BLaER1 treated with 17β-estradiol and CSF1 and Interleukin-3, amounts not matched to agents 10 nM and 100 nM (cell line): ENCODE measurements around the gene SUGP2.

ENCODE experiments used
- H3K27ac ChIP-seq, 11 experiments: shearing (Covaris generic); formaldehyde crosslinking; 2 replicates each; pipeline ENCODE4 v1.8.1; 2022
- H3K27me3 ChIP-seq, 11 experiments: shearing (Covaris generic); formaldehyde crosslinking; 2 replicates each; pipeline ENCODE4 v1.8.1; 2022
- H3K36me3 ChIP-seq, 11 experiments: shearing (Covaris generic); formaldehyde crosslinking; 2 replicates each; pipeline ENCODE4 v1.8.1; 2022
- H3K4me1 ChIP-seq, 10 experiments: shearing (Covaris generic); formaldehyde crosslinking; 2 replicates each; pipeline ENCODE4 v1.8.1; 2022
- H3K4me2 ChIP-seq, 11 experiments: shearing (Covaris generic); formaldehyde crosslinking; 2 replicates each; pipeline ENCODE4 v1.8.1; 2022
- H3K4me3 ChIP-seq, 10 experiments: shearing (Covaris generic); formaldehyde crosslinking; 2 replicates each; pipeline ENCODE4 v1.8.1; 2022
- H3K9ac ChIP-seq, 11 experiments: shearing (Covaris generic); formaldehyde crosslinking; 2 replicates each; pipeline ENCODE4 v1.8.1; 2022
- H3K9me3 ChIP-seq, 11 experiments: shearing (Covaris generic); formaldehyde crosslinking; replicated peaks in 1 of 11; 2 replicates each; pipeline ENCODE4 v1.8.1; 2022
- H4K20me1 ChIP-seq, 11 experiments: shearing (Covaris generic); formaldehyde crosslinking; 2 replicates each; pipeline ENCODE4 v1.8.1; 2022
- Cebpa-rat ChIP-seq, 11 experiments: shearing (Covaris generic); IDR thresholded peaks; 2 replicates each; pipeline ENCODE4 v1.8.1; 2022

SUGP2 gene

DNA sequence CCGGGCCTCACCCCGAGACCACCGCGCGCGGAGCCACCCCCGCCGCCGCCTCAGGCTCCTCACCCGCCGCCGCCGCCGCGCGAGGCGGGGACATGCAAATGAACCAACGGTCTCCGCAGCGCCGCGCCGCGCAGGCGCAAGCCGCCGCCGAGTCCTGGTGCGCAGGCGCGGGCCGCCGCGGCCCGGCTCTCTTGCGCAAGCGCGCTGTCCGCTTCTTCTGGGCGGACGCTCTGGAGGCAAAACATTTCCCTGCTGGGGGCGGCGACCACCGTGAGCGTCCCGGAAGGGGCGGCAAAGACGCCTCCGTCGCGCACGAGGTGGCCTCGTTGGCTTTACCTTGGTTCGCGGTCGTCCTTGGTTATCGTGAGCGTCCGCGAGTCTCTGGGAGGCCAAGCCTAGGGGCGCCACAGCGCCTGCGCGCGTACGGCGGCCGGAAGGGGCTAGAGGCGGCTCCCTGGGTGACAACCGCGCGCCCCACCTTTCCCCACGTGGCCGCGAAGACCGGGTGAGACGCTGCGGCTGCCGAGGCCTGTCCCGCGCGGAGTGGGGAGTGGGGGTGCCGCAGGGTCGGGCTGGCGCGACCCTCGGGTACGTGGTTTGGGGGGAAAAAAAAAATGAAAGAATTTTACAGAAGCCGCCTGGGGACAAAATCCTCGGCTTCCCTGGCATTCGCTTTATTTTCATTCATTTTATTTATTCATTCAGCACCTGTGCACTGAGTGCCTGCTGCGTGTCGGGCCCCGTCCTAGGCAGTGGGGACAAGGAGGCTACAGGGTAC, at the start of gene SUGP2, which contains the start of gene ARMC6:
TSS of gene SUGP2 (minus strand) at position 92 of the 778 bp plus-strand sequence. CDS start 2,446 bp downstream, outside the sequence.
TSS of gene ARMC6 (plus strand) at position 178 of the 778 bp plus-strand sequence. CDS start 607 bp downstream, outside the sequence.
- peak within 1 kb of the TSS; percentile 96 to 100 (median 98) for H3K9ac ChIP-seq
- H3K4me1 ChIP-seq = peaks cover 33 to 48% (median 43%) of the 10 kb centered on the region in 10 experiments
- H3K4me3 ChIP-seq = peak within 1 kb of the TSS; percentile 82 to 100 (median 95)
- peak within 1 kb of the TSS; percentile 90 to 100 (median 98) for H3K27ac ChIP-seq
- peak within 1 kb of the TSS; percentile 81 to 99 (median 94) for H3K4me2 ChIP-seq
- TF ChIP-seq Cebpa-rat (IDR thresholded peaks at IDR 0.05) = peak; percentile 43 to 93 (median 81); a peak in 19 of 22 replicates
- H3K36me3 ChIP-seq = peaks cover 40 to 70% (median 63%) of the 10 kb centered on the region in 11 experiments
- no peaks in the 10 kb centered on the region for H3K27me3 ChIP-seq
- H3K9me3 ChIP-seq = peaks cover 7 to 25% (median 17%) of the 10 kb centered on the region in 11 experiments; a peak in 21 of 22 replicates
- peaks cover 21 to 80% (median 63%) of the 10 kb centered on the region in 11 experiments; a peak in 21 of 22 replicates for H4K20me1 ChIP-seq

DNA sequence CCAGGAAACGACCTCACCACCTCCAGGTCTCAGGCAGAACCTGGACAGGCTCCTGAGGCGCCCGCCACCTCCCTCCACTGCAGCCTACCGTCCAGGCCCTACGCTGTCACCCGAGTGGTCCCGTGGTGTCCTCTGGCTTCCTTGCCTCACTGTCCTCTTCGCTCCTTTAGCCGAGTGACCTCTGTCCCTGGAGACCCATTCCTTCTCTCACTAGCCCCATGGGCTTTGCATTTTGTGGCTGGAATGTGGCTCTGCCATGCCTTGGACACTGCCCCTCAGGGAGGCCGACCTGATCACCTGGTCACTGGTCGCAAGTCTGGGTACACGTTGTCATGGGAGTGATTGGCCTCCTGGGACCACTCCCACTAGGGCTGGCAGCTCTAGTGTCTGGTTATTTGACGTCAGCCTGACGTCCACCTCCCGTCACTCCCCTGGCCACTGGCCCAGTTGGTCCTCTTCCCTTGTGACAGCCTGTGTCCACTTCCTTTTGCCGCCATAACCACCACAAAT, 48.4 kb upstream of the SUGP2 start:
- Histone ChIP-seq H3K9me3 (no peaks in the 10 kb centered on the region), H4K20me1 (peaks cover 0 to 14% (median 0%) of the 10 kb centered on the region in 11 experiments; a peak in 3 of 22 replicates), H3K4me3 (no peak overlapping the region), H3K4me2 (no peak overlapping the region; a peak in 1 of 22 replicates), H3K4me1 (peaks cover 5 to 24% (median 16%) of the 10 kb centered on the region in 10 experiments), H3K27me3 (no peaks in the 10 kb centered on the region), H3K27ac (no peak overlapping the region), H3K36me3 (peaks cover 0 to 18% (median 0%) of the 10 kb centered on the region in 11 experiments; a peak in 7 of 22 replicates), H3K9ac (0 out of 22 replicates have a peak overlapping the region, but pooled peaks of 1 of the 11 experiments have one; percentile 15)
- no peak for TF ChIP-seq Cebpa-rat (IDR thresholded peaks at IDR 0.05)

DNA sequence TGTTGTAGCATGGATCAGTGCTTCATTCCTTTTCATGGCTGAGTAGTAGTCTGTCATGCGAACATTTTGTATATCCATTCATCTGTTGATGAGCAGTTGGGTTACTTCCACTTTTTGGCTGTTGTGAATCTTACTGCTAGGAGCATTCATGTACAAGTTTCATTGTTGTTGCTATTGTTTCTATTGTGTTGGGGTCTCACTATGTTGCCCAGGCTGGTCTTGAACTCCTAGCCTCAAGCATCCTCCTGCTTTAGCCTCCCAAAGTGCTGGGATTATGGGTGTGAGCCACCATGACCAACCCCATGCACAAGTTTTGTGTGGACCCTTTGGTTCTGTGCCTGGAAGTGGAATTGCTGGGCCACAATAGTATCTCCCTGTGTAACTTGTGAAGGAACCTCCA, 46.3 kb upstream of the SUGP2 start:
- peaks cover 0 to 11% (median 0%) of the 10 kb centered on the region in 11 experiments; a peak in 3 of 22 replicates for H4K20me1 ChIP-seq
- TF ChIP-seq Cebpa-rat (IDR thresholded peaks at IDR 0.05) = no peak
- H3K27ac ChIP-seq = no peak overlapping the region
- no peak overlapping the region for H3K4me3 ChIP-seq
- no peak overlapping the region for H3K4me2 ChIP-seq
- no peak overlapping the region for H3K9ac ChIP-seq
- H3K9me3 ChIP-seq = no peaks in the 10 kb centered on the region
- peaks cover 0 to 33% (median 0%) of the 10 kb centered on the region in 11 experiments; a peak in 9 of 22 replicates for H3K36me3 ChIP-seq
- peaks cover 9 to 34% (median 26%) of the 10 kb centered on the region in 10 experiments for H3K4me1 ChIP-seq
- no peaks in the 10 kb centered on the region for H3K27me3 ChIP-seq

DNA sequence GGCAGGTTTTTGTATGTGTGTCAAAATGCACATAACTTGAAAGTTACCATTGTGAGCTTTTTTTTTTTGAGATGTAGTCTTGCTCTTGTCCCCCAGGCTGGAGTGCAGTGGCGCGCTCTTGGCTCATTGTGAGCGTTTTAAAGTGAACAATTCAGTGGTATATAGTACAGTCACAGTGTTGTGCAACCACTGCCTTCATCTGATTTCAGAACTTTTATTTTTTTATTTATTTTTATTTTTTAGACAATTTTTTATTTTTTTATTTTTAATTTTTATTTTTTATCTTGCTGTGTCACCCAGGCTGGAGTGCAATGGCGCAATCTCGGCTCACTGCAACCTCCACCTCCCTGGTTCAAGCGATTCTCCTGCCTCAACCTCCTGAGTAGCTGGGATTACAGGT, 45.5 kb upstream of the SUGP2 start:
- H3K4me1 ChIP-seq = peaks cover 9 to 42% (median 30%) of the 10 kb centered on the region in 10 experiments
- H3K36me3 ChIP-seq = peaks cover 0 to 33% (median 1%) of the 10 kb centered on the region in 11 experiments; a peak in 9 of 22 replicates
- H4K20me1 ChIP-seq = peaks cover 0 to 7% (median 0%) of the 10 kb centered on the region in 11 experiments; a peak in 3 of 22 replicates
- no peaks in the 10 kb centered on the region for H3K27me3 ChIP-seq
- no peak overlapping the region for H3K4me3 ChIP-seq
- no peak overlapping the region for H3K4me2 ChIP-seq
- peak in 1 of 11 experiments; percentile 44; a peak in 3 of 22 replicates for TF ChIP-seq Cebpa-rat (IDR thresholded peaks at IDR 0.05)
- no peak overlapping the region for H3K9ac ChIP-seq
- peak overlapping the region in 5 of 11 experiments; percentile 14 to 73 (median 64); a peak in 5 of 22 replicates for H3K27ac ChIP-seq
- no peaks in the 10 kb centered on the region for H3K9me3 ChIP-seq

DNA sequence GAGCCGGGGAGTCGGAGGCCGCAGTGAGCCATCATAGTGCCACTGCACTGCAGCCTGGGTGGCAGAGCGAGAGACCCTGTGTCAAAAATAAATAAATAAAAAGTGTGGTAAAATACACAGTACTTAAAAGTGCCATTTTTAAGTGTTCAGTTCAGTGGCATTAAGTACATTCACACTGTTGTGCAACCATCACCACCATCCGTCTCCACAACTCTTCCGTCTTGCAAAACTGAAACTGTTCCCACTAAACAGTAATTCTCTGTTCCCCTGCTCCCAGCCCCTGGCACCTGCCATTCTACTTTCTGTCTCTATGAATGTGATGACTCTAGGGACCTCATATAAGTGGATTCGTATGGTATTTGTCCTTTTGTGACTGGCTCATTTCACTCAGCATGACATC, 43.8 kb upstream of the SUGP2 start:
- TF ChIP-seq Cebpa-rat (IDR thresholded peaks at IDR 0.05) = peak in 8 of 11 experiments; percentile 36 to 79 (median 58); a peak in 8 of 22 replicates

DNA sequence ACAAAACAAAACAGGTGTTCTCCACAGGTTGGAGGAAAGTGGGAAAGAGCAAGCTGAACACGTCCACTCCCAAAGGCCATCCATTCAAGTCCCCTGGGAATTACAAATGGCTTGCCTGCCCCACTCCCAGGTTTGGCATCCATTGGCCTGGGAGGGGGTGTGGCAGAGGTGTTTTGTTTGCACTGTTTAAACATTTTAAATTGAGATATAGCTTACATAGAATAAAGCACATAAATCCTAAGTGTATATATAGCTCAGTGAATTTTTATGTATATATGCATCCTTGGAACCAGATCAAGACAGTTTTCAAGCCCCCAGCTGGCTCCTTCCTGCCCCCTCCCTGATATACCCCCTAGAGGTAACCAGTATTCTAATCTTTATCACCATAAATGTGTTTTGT, 43.2 kb upstream of the SUGP2 start:
- H4K20me1 ChIP-seq = peaks cover 0 to 4% (median 0%) of the 10 kb centered on the region in 11 experiments; a peak in 1 of 22 replicates
- H3K27ac ChIP-seq = peak overlapping the region in 8 of 11 experiments; percentile 62 to 78 (median 70); a peak in 16 of 22 replicates
- no peaks in the 10 kb centered on the region for H3K27me3 ChIP-seq
- H3K9ac ChIP-seq = peak overlapping the region in 8 of 11 experiments; percentile 2 to 62 (median 46); a peak in 11 of 22 replicates
- peaks cover 0 to 39% (median 12%) of the 10 kb centered on the region in 11 experiments; a peak in 9 of 22 replicates for H3K36me3 ChIP-seq
- H3K4me3 ChIP-seq = no peak overlapping the region
- peak overlapping the region; percentile 21 to 76 (median 54); a peak in 21 of 22 replicates for H3K4me2 ChIP-seq
- H3K9me3 ChIP-seq = no peaks in the 10 kb centered on the region
- H3K4me1 ChIP-seq = peaks cover 9 to 59% (median 43%) of the 10 kb centered on the region in 10 experiments
- no peak for TF ChIP-seq Cebpa-rat (IDR thresholded peaks at IDR 0.05)

More for the DNA sequence above, 43.8 kb upstream of the SUGP2 start:
- H3K27ac ChIP-seq = peak overlapping the region in 8 of 11 experiments; percentile 62 to 78 (median 70); a peak in 16 of 22 replicates
- peaks cover 0 to 35% (median 12%) of the 10 kb centered on the region in 11 experiments; a peak in 9 of 22 replicates for H3K36me3 ChIP-seq
- H3K9ac ChIP-seq = peak overlapping the region in 9 of 11 experiments; percentile 2 to 62 (median 44); a peak in 12 of 22 replicates
- peaks cover 9 to 56% (median 39%) of the 10 kb centered on the region in 10 experiments for H3K4me1 ChIP-seq
- H3K4me3 ChIP-seq = 0 out of 20 replicates have a peak overlapping the region, but pooled peaks of 1 of the 10 experiments have one; percentile 23
- H4K20me1 ChIP-seq = peaks cover 0 to 5% (median 0%) of the 10 kb centered on the region in 11 experiments; a peak in 1 of 22 replicates
- H3K9me3 ChIP-seq = no peaks in the 10 kb centered on the region
- H3K4me2 ChIP-seq = peak overlapping the region; percentile 21 to 76 (median 54)
- no peaks in the 10 kb centered on the region for H3K27me3 ChIP-seq

DNA sequence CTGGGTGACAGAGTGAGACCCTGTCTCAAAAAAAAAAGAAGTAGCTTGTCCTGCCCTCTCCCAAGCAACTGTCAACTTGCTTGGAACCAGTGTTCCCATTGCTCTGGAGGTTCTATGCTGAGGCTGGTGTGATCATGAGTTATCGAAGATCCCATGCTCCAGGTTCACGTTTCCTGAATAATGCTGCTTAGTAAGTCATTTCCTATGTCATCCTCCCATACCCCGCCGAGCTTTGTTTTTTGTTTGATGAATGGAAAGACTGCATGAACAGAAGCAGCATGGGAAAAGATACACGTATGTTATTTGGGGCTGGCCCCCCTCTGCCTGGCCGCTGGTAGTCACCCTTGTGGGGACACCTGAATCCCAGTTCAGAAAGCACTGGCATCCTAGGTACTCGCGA, 41.8 kb upstream of the SUGP2 start:
- H3K36me3 ChIP-seq = peaks cover 0 to 52% (median 24%) of the 10 kb centered on the region in 11 experiments; a peak in 12 of 22 replicates
- no peak for TF ChIP-seq Cebpa-rat (IDR thresholded peaks at IDR 0.05)
- peaks cover 0 to 4% (median 0%) of the 10 kb centered on the region in 11 experiments; a peak in 1 of 22 replicates for H4K20me1 ChIP-seq
- H3K9ac ChIP-seq = 0 out of 22 replicates have a peak overlapping the region, but pooled peaks of 1 of the 11 experiments have one; percentile 13
- H3K27me3 ChIP-seq = no peaks in the 10 kb centered on the region
- H3K4me2 ChIP-seq = no peak overlapping the region
- no peak overlapping the region for H3K4me3 ChIP-seq
- no peaks in the 10 kb centered on the region for H3K9me3 ChIP-seq
- H3K4me1 ChIP-seq = peaks cover 9 to 59% (median 42%) of the 10 kb centered on the region in 10 experiments
- peak overlapping the region in 5 of 11 experiments; percentile 30 to 73 (median 67); a peak in 3 of 22 replicates for H3K27ac ChIP-seq
